NCI-H2227 (cell line): Measurements from ENCODE around the gene GSX1.

Experiments
- DNase-seq: peaks from one replicate; lab custom pipeline; 2025; ENCODE audit not compliant: unreplicated experiment; lab: John Stamatoyannopoulos, UW

The GSX1 gene

GRCh38 chr13:27830010-27830409 lies 37.7 kb downstream of the GSX1 start:
- peak; percentile 39 for DNase-seq

GRCh38 chr13:27833206-27833605 lies 40.9 kb downstream of the GSX1 start:
- no peak for DNase-seq

- DNase-seq = no peak
These were observed 41.8 kb downstream of the GSX1 start for GRCh38 chr13:27834095-27834494.

- no peak for DNase-seq
These were observed 43.5 kb downstream of the GSX1 start for GRCh38 chr13:27835799-27836198.

GRCh38 chr13:27839809-27840467 lies 47.7 kb downstream of the GSX1 start:
- no peak for DNase-seq

GRCh38 chr13:27842571-27842970 lies 50.3 kb downstream of the GSX1 start:
- no peak for DNase-seq
